H1 (cell line): ENCODE results near the gene ANKH. TPM values are rescaled to one million over a fixed set of nuclear protein-coding genes. Genes with fewer than 3 reads are reported as not detected.

Experiments
- CTCF ChIA-PET: fragments of 300-600 bp; sonication (Branson Sonifier 250); formaldehyde crosslinking; loops from one replicate; lab custom pipeline; 2021; ENCODE audit not compliant: partially characterized antibody; lab: Charles Lee
- POLR2A ChIA-PET: fragments of 300-600 bp; sonication (Branson Sonifier 250); formaldehyde crosslinking; loops from one replicate; lab custom pipeline; 2021; ENCODE audit warnings: inconsistent platforms; ENCODE audit not compliant: partially characterized antibody; lab: Charles Lee
- DNase-seq, 2 experiments: peaks; one replicate each; pipeline versions ENCODE4 v3.0.0 to v3.0.0-alpha.2; 2010 to 2022; ENCODE audit warnings: low spot score in 2 of 2, low read depth in 1 of 2, mixed read lengths in 1 of 2
- FAIRE-seq: peaks from 2 replicates; lab custom pipeline; 2011; peaks lifted over from hg19 to GRCh38; lab: Jason Lieb, UNC
- H2AFZ ChIP-seq: 2 replicates; pipeline ENCODE4 v1.8.1; 2012; ENCODE audit warnings: low read length, inconsistent platforms
- H2AK5ac ChIP-seq: 2 replicates; pipeline ENCODE4 v1.6.1; 2013; ENCODE audit warnings: low read depth, low read length
- H2BK120ac ChIP-seq: replicated peaks from 2 replicates; pipeline ENCODE3; 2013; ENCODE audit warnings: low read depth, low read length, inconsistent platforms
- H2BK12ac ChIP-seq: 2 replicates; pipeline ENCODE4 v1.6.1; 2013; ENCODE audit warnings: low read depth, low read length
- H2BK15ac ChIP-seq: 2 replicates; pipeline ENCODE4 v1.6.1; 2013; ENCODE audit warnings: low read length
- H2BK20ac ChIP-seq: 2 replicates; pipeline ENCODE4 v1.6.1; 2013; ENCODE audit warnings: low read length
- H2BK5ac ChIP-seq: 2 replicates; pipeline ENCODE4 v1.6.1; 2013; ENCODE audit warnings: low read depth, low read length
- H3K14ac ChIP-seq: 2 replicates; pipeline ENCODE4 v1.6.1; 2013; ENCODE audit warnings: inconsistent platforms; ENCODE audit not compliant: insufficient read length
- H3K18ac ChIP-seq: 2 replicates; pipeline ENCODE4 v1.6.1; 2013; ENCODE audit warnings: low read length; ENCODE audit errors: extremely low read depth
- H3K23ac ChIP-seq: 2 replicates; pipeline ENCODE4 v1.6.1; 2013; ENCODE audit warnings: inconsistent platforms; ENCODE audit not compliant: insufficient read length
- H3K23me2 ChIP-seq: 2 replicates; pipeline ENCODE4 v1.6.1; 2013; ENCODE audit warnings: low read depth, low read length
- H3K27ac ChIP-seq: 2 replicates; pipeline ENCODE4 v1.6.1; 2011; ENCODE audit warnings: low read depth, low read length, inconsistent platforms
- H3K27me3 ChIP-seq, 4 experiments: replicated peaks in 1 of 4; 1 replicate in 1 of 4; 2 replicates in 3 of 4; pipeline versions ENCODE4 v1.6.1 to v1.8.1; 2011 to 2013; ENCODE audit warnings: low read length in 3 of 4, mild to moderate bottlenecking in 3 of 4, inconsistent platforms in 2 of 4, mixed read lengths in 2 of 4, moderate library complexity in 1 of 4; ENCODE audit not compliant: control insufficient read depth in 3 of 4, insufficient read depth in 3 of 4; ENCODE audit errors: extremely low read depth in 1 of 4
- H3K36me3 ChIP-seq, 4 experiments: 2 replicates each; pipeline versions ENCODE4 v1.6.1 to v1.8.1; 2011 to 2013; ENCODE audit warnings: mild to moderate bottlenecking in 4 of 4, low read length in 3 of 4, moderate library complexity in 2 of 4, control low read depth in 1 of 4, inconsistent platforms in 1 of 4; ENCODE audit not compliant: insufficient read depth in 4 of 4, control insufficient read depth in 2 of 4
- H3K4ac ChIP-seq: replicated peaks from 2 replicates; pipeline ENCODE3; 2013; ENCODE audit warnings: low read length, low read depth, mixed read lengths, inconsistent platforms; ENCODE audit not compliant: insufficient read length
- H3K4me1 ChIP-seq, 4 experiments: replicated peaks in 1 of 4; 1 replicate in 1 of 4; 2 replicates in 3 of 4; pipeline versions ENCODE4 v1.6.1 to v1.8.1; 2011 to 2013; ENCODE audit warnings: low read length in 3 of 4, inconsistent platforms in 2 of 4, mixed read lengths in 1 of 4; ENCODE audit not compliant: insufficient read depth in 4 of 4, control insufficient read depth in 3 of 4
- H3K4me2 ChIP-seq, 2 experiments: 2 replicates each; pipeline versions ENCODE4 v1.6.1 to v1.8.1; 2011 to 2013; ENCODE audit warnings: low read depth in 2 of 2, low read length in 2 of 2, control low read depth in 1 of 2, inconsistent platforms in 1 of 2, mild to moderate bottlenecking in 1 of 2; ENCODE audit not compliant: insufficient read depth in 1 of 2
- H3K4me3 ChIP-seq, 4 experiments: fragments of 200-600, 300-600 bp in 1 of 4; sonication (generic), shearing (Covaris generic), sonication (Bioruptor Twin) in 1 of 4; 2 replicates each; pipeline versions ENCODE4 v1.5.1 to v1.8.1; 2011 to 2016; ENCODE audit warnings: low read length in 4 of 4, low read depth in 3 of 4, control low read depth in 2 of 4, inconsistent platforms in 2 of 4, mild to moderate bottlenecking in 2 of 4, mixed read lengths in 1 of 4, moderate library complexity in 1 of 4; ENCODE audit not compliant: insufficient read depth in 2 of 4; ENCODE audit errors: extremely low read depth in 1 of 4
- H3K56ac ChIP-seq: replicated peaks from 2 replicates; pipeline ENCODE3; 2013; ENCODE audit warnings: low read depth, mild to moderate bottlenecking, mixed read lengths, low read length, inconsistent platforms; ENCODE audit not compliant: insufficient read length
- H3K79me1 ChIP-seq: 2 replicates; pipeline ENCODE4 v1.6.1; 2013; ENCODE audit warnings: low read depth, low read length, control low read depth
- H3K79me2 ChIP-seq, 2 experiments: 2 replicates each; pipeline versions ENCODE4 v1.6.1 to v1.8.1; 2012 to 2013; ENCODE audit warnings: low read length in 2 of 2, mild to moderate bottlenecking in 2 of 2, inconsistent platforms in 1 of 2; ENCODE audit not compliant: insufficient read depth in 2 of 2, control insufficient read depth in 1 of 2
- H3K9ac ChIP-seq, 4 experiments: replicated peaks in 1 of 4; 1 replicate in 1 of 4; 2 replicates in 3 of 4; pipeline versions ENCODE4 v1.6.1 to v1.8.1; 2011 to 2013; ENCODE audit warnings: low read depth in 3 of 4, low read length in 3 of 4, control low read depth in 2 of 4, mild to moderate bottlenecking in 2 of 4, moderate library complexity in 2 of 4, inconsistent platforms in 1 of 4; ENCODE audit errors: extremely low read depth in 1 of 4
- H3K9me3 ChIP-seq, 2 experiments: 2 replicates each; pipeline versions ENCODE4 v1.6.1 to v1.8.1; 2012 to 2013; ENCODE audit warnings: mild to moderate bottlenecking in 2 of 2, moderate library complexity in 2 of 2, control low read depth in 1 of 2, inconsistent platforms in 1 of 2, low read depth in 1 of 2, low read length in 1 of 2, mixed read lengths in 1 of 2; ENCODE audit not compliant: insufficient read depth in 2 of 2
- H4K20me1 ChIP-seq, 2 experiments: replicated peaks in 1 of 2; 2 replicates each; pipeline versions ENCODE3 to v1.8.1; 2011 to 2013; ENCODE audit warnings: inconsistent platforms in 2 of 2, low read length in 2 of 2, mild to moderate bottlenecking in 1 of 2; ENCODE audit not compliant: insufficient read depth in 2 of 2, control insufficient read depth in 1 of 2
- H4K5ac ChIP-seq: 2 replicates; pipeline ENCODE4 v1.6.1; 2013; ENCODE audit warnings: low read length, low read depth, mixed read lengths, inconsistent platforms; ENCODE audit not compliant: insufficient read length
- H4K8ac ChIP-seq: 2 replicates; pipeline ENCODE4 v1.8.0; 2013; ENCODE audit warnings: mild to moderate bottlenecking, moderate library complexity, low read length, inconsistent platforms; ENCODE audit not compliant: insufficient read depth; ENCODE audit errors: extremely low read depth
- H4K91ac ChIP-seq: replicated peaks from 2 replicates; pipeline ENCODE3; 2013; ENCODE audit warnings: low read length, mixed read lengths, inconsistent platforms; ENCODE audit not compliant: insufficient read length
- BACH1 ChIP-seq: IDR thresholded peaks from 2 replicates; pipeline ENCODE4 v1.6.1; 2012; ENCODE audit warnings: low read length, improper control_type of control experiment
- CBX8 ChIP-seq: fragments of 300-800, 300-1000 bp; sonication (generic); IDR thresholded peaks from 2 replicates; pipeline ENCODE4 v1.7.1; 2016; ENCODE audit warnings: low read depth, low read length, borderline replicate concordance
- HDAC2 ChIP-seq, 2 experiments: fragments of 300-600 bp in 1 of 2; sonication (generic) in 1 of 2; IDR thresholded peaks; 2 replicates each; pipeline ENCODE4 v1.6.1; 2011 to 2012; ENCODE audit warnings: low read depth in 2 of 2, low read length in 2 of 2, mild to moderate bottlenecking in 2 of 2, moderate library complexity in 2 of 2, borderline replicate concordance in 1 of 2, inconsistent platforms in 1 of 2
- KDM1A ChIP-seq: fragments of 200-600, 300-600 bp; sonication (generic); IDR thresholded peaks from 2 replicates; pipeline ENCODE4 v1.7.1; 2016; ENCODE audit warnings: mild to moderate bottlenecking, low read length, borderline replicate concordance
- MAX ChIP-seq: IDR thresholded peaks from 2 replicates; pipeline ENCODE4 v1.6.1; 2012; ENCODE audit warnings: inconsistent platforms
- RAD21 ChIP-seq, 2 experiments: IDR thresholded peaks in 1 of 2; conservative IDR thresholded peaks in 1 of 2; 2 replicates each; pipeline ENCODE4 v1.6.1; 2011; ENCODE audit warnings: low read depth in 2 of 2, low read length in 2 of 2, improper control_type of control experiment in 1 of 2, inconsistent platforms in 1 of 2, mild to moderate bottlenecking in 1 of 2, moderate library complexity in 1 of 2
- RNF2 ChIP-seq: fragments of 200-900, 300-1000 bp; sonication (generic); IDR thresholded peaks from 2 replicates; pipeline ENCODE4 v1.7.1; 2016; ENCODE audit warnings: borderline replicate concordance, low read depth, mild to moderate bottlenecking, antibody characterized with exemption, low read length; ENCODE audit not compliant: poor library complexity, severe bottlenecking; ENCODE audit errors: missing control alignments
- SP4 ChIP-seq: IDR thresholded peaks from 2 replicates; pipeline ENCODE4 v1.6.1; 2012; ENCODE audit warnings: low read length, inconsistent platforms
- SUZ12 ChIP-seq: fragments of 200-600 bp; sonication (generic); IDR thresholded peaks from 2 replicates; pipeline ENCODE4 v1.6.1; 2012; ENCODE audit warnings: mild to moderate bottlenecking, inconsistent platforms, low read length, moderate library complexity, mixed read lengths
- WGBS, 2 experiments: shearing (Covaris generic) in 1 of 2; methylation state at CpG; one replicate each; pipeline versions ENCODE4 v1.1.6 to v1.1.7; 2013 to 2015; ENCODE audit warnings: low lambda C conversion rate in 2 of 2, mixed read lengths in 2 of 2, inconsistent platforms in 1 of 2, low coverage in 1 of 2, missing lambda C conversion rate in 1 of 2; ENCODE audit not compliant: insufficient replicate concordance in 2 of 2, insufficient coverage in 1 of 2, insufficient read length in 1 of 2; ENCODE audit errors: extremely low coverage in 1 of 2, missing lambda C conversion rate in 1 of 2; 5-methylcytosine and 5-hydroxymethylcytosine counted together
- polyA plus RNA-seq, 7 experiments: library from polyadenylated mRNA; depleted of rRNA in 3 of 7; stranded (reverse) in 5 of 7; unstranded in 2 of 7; fragments of >200 nt in 5 of 7; fragments of 200-250 nt in 2 of 7; gene quantifications; 1 replicate in 5 of 7; 2 replicates in 1 of 7; 4 replicates in 1 of 7; pipeline versions ENCODE4 v1.2.1 to v1.2.3, GENCODE V29; 2011 to 2013; ENCODE audit warnings: missing spikeins in 2 of 7, mixed read lengths in 2 of 7
- total RNA-seq: library from RNA; stranded (reverse); fragmentation: NEBNext Ultra II Directional; extraction: Animal tissue kit (Norgen Biotek cat#: 25700); gene quantifications from 2 replicates; pipeline ENCODE4 v1.2.1, GENCODE V29; 2021

The ANKH gene
- total and polyA plus RNA-seq, 2 of the 8 experiments (the other 6 are each of a cell fraction or from before 2014, with no cell fraction given): 5.3 to 13.0 TPM

DNA sequence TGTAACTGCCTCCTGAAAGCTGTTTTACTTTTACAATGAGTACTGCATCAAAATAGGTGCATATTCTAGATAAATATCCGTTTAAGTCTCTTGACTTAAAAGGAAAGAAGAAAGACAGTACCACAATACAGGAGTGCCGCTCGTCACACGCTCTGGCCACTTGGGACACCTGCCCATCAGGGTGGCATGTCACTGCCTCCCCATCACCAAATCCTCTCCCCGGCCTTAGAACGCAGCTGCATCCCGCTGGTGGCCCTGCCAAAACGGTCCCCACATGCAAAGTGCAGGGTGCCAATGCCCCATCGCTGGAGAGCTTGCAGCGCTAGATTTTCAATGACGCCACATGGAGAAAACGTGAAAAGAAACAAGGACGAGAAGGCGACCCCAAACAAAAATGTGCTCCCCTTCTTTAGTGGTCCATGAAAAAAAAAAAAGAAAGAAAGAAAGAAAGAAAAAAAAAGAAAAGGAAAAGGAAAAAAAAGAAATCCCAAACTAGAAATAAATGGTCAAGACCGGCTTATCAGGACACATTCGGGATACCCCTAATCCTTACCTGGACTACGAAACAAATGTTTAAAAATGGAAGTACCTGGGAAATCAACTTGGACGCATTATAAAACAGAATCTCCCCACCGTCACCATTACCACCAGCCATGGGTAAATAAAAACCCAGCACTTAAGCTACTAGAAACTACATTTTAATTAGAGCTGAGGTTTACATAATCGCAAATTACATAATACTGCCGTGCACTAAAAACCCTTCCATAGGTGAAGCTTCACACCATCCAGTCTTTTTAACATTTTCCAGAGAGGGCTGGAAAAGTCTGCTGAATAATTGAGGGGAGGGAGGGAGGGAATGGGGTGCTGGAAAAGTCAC lies 1.0 kb downstream of the ANKH start:
- Histone ChIP-seq H3K23me2 (peaks cover 14% of the 10 kb centered on the region; the same call in 1 of the 2 replicates), H4K5ac (no peak overlapping the region), H4K8ac (no peak overlapping the region), H3K36me3 (no peaks in the 10 kb centered on the region), H3K4me3 (peak overlapping the region; percentile 49 to 91 (median 52)), H2BK15ac (no peak overlapping the region), H2AK5ac (no peak overlapping the region), H4K91ac (no peak overlapping the region), H3K4me2 (peak overlapping the region; percentile 68 to 93), H3K56ac (no peak overlapping the region), H2BK5ac (no peak overlapping the region), H2BK120ac (no peak overlapping the region), H3K79me1 (no peaks in the 10 kb centered on the region), H4K20me1 (peaks cover 0 to 2% of the 10 kb centered on the region in 2 experiments), H2BK20ac (no peak overlapping the region), H3K4me1 (peaks cover 0 to 4% (median 3%) of the 10 kb centered on the region in 4 experiments; a peak in 3 of 7 replicates), H2AFZ (peak overlapping the region; percentile 70; the same call in 1 of the 2 replicates), H3K9ac (no peak overlapping the region), H3K14ac (no peak overlapping the region), H3K27me3 (peaks cover 7 to 40% (median 25%) of the 10 kb centered on the region in 4 experiments), H3K79me2 (no peaks in the 10 kb centered on the region), H3K9me3 (no peaks in the 10 kb centered on the region), H3K27ac (no peak overlapping the region), H2BK12ac (no peak overlapping the region), H3K4ac (no peak overlapping the region), H3K18ac (no peak overlapping the region), H3K23ac (no peak overlapping the region)
- ChIA-PET CTCF (interaction anchor here (0.6 to 4.3 kb wide), 11 partner anchors 9 to 1238 kb away, joined by 3 to 31 read pairs (median 4); no protein-coding TSS in a partner anchor), POLR2A (interaction anchor here (1.7 kb wide), 1 partner anchor 21 kb away, joined by 5 read pairs; no protein-coding TSS in a partner anchor)
- FAIRE-seq (no peak), DNase-seq (no peak)
- WGBS, 2 experiments: 14% methylated on average over 21 of the region's 21 CpGs; no CpG with 5 or more reads in 1 of the 2 experiments
- no peak for TF ChIP-seq HDAC2 (IDR thresholded peaks at IDR 0.05; ENCODE audit: borderline replicate concordance in 1 of 2, low read depth in 2 of 2, low read length in 2 of 2)
- peak in 1 of 2 experiments; percentile 18; a peak in 1 of 4 replicates for TF ChIP-seq RAD21 (IDR thresholded peaks at IDR 0.05 in 1 of 2, conservative IDR thresholded peaks at IDR 0.05 in 1 of 2; ENCODE audit: low read depth in 2 of 2, low read length in 2 of 2)
- TF ChIP-seq CBX8: no peak
- no peak for TF ChIP-seq KDM1A
- no peak for TF ChIP-seq BACH1
- TF ChIP-seq SUZ12: 0 out of 2 replicates have a peak, but pooled peaks have one; percentile 22
- peak; percentile 30 for TF ChIP-seq RNF2
- TF ChIP-seq MAX: 0 out of 2 replicates have a peak, but pooled peaks have one; percentile 30
- TF ChIP-seq SP4: no peak
